BJ (cell line): Measurements from ENCODE around the gene RNFT2. TPM values are rescaled to one million over a fixed set of nuclear protein-coding genes. Genes with fewer than 3 reads are reported as not detected.

ENCODE experiments used
- CTCF ChIA-PET: fragments of 350-600 bp; formaldehyde crosslinking; extraction: SDS; loops from one replicate; lab custom pipeline; 2021; ENCODE audit warnings: antibody characterized with exemption, inconsistent platforms; lab: Yijun Ruan, JAX
- POLR2A ChIA-PET: fragments of 300-600 bp; sonication (Branson Sonifier 250); formaldehyde crosslinking; extraction: SDS; loops from one replicate; lab custom pipeline; 2021; ENCODE audit warnings: antibody characterized with exemption; lab: Charles Lee
- DNase-seq: peaks from one replicate; pipeline ENCODE4 v3.0.0-alpha.2; 2011; ENCODE audit warnings: low read depth
- H3K27me3 ChIP-seq: 2 replicates; pipeline ENCODE4 v1.6.0; 2011; ENCODE audit warnings: low read length; ENCODE audit not compliant: control insufficient read depth, insufficient read depth
- H3K36me3 ChIP-seq: 2 replicates; pipeline ENCODE4 v1.5.1; 2011; ENCODE audit warnings: low read length; ENCODE audit not compliant: control insufficient read depth, insufficient read depth
- H3K4me3 ChIP-seq: 2 replicates; pipeline ENCODE4 v1.5.1; 2011; ENCODE audit warnings: low read depth, mild to moderate bottlenecking, control low read depth, low read length
- CTCF ChIP-seq: IDR thresholded peaks from 2 replicates; pipeline ENCODE4 v1.5.1; 2011; ENCODE audit warnings: low read depth, mild to moderate bottlenecking, control low read depth, inconsistent platforms, low read length, moderate library complexity; ENCODE audit not compliant: insufficient read depth
- polyA plus RNA-seq: library from polyadenylated mRNA; depleted of rRNA; stranded (reverse); fragments of >200 nt; gene quantifications from 2 replicates; pipeline ENCODE4 v1.2.3, GENCODE V29; 2011

RNFT2 gene
- polyA plus RNA-seq, 1 experiment, result 1.2 TPM

- Histone ChIP-seq H3K4me3 (no peak overlapping the region), H3K27me3 (no peaks in the 10 kb centered on the region), H3K36me3 (peaks cover 2% of the 10 kb centered on the region)
- no peak for TF ChIP-seq CTCF
- POLR2A ChIA-PET, result no interaction called here
- DNase-seq, result peak; percentile 39
- CTCF ChIA-PET, result interaction anchor here (0.7 to 0.9 kb wide), 2 partner anchors 18 to 23 kb away, joined by 3 to 5 read pairs; no protein-coding TSS in a partner anchor
Measured at GRCh38 chr12:116726694-116727093, 11.4 kb upstream of the RNFT2 start.

GRCh38 chr12:116727261-116727660, 10.9 kb upstream of the RNFT2 start:
- ChIA-PET POLR2A (no interaction called here), CTCF (interaction anchor here (0.9 kb wide), 1 partner anchor 19 kb away, joined by 5 read pairs; no protein-coding TSS in a partner anchor)
- TF ChIP-seq CTCF, result no peak
- peaks cover 2% of the 10 kb centered on the region for H3K36me3 ChIP-seq
- no peaks in the 10 kb centered on the region for H3K27me3 ChIP-seq
- DNase-seq, result no peak
- H3K4me3 ChIP-seq, result no peak overlapping the region

- TF ChIP-seq CTCF, result no peak
- DNase-seq, result no peak
- ChIA-PET POLR2A (no interaction called here), CTCF (no interaction called here)
- Histone ChIP-seq H3K36me3 (peaks cover 4% of the 10 kb centered on the region), H3K27me3 (no peaks in the 10 kb centered on the region), H3K4me3 (no peak overlapping the region)
Measured at GRCh38 chr12:116727891-116728290, 10.2 kb upstream of the RNFT2 start.

- Histone ChIP-seq H3K27me3 (no peaks in the 10 kb centered on the region), H3K4me3 (no peak overlapping the region), H3K36me3 (peaks cover 6% of the 10 kb centered on the region)
- CTCF ChIA-PET, result interaction anchor here (1.7 kb wide), 1 partner anchor 23 kb away, joined by 8 read pairs; no protein-coding TSS in a partner anchor
- POLR2A ChIA-PET, result no interaction called here
- no peak for TF ChIP-seq CTCF
- no peak for DNase-seq
Measured at GRCh38 chr12:116731801-116732200, 6.3 kb upstream of the RNFT2 start.

- Histone ChIP-seq H3K4me3 (no peak overlapping the region), H3K27me3 (no peaks in the 10 kb centered on the region), H3K36me3 (peaks cover 3% of the 10 kb centered on the region)
- DNase-seq, result no peak
- POLR2A ChIA-PET, result no interaction called here
- CTCF ChIA-PET, result no interaction called here
- TF ChIP-seq CTCF, result no peak
Measured at GRCh38 chr12:116734156-116734768, 3.9 kb upstream of the RNFT2 start.
